NCI-H748 treated with DMSO at 0.1 percent for 48 hours (cell line): ENCODE data around the gene DNAJC24.
A peak's percentile ranks its signal among the peaks of the same experiment; 100 is the strongest.

Source experiments
- DNase-seq: peaks from one replicate; lab custom pipeline; 2025; lab: John Stamatoyannopoulos, UW

Gene DNAJC24, protein sequence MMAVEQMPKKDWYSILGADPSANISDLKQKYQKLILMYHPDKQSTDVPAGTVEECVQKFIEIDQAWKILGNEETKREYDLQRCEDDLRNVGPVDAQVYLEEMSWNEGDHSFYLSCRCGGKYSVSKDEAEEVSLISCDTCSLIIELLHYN

DNA sequence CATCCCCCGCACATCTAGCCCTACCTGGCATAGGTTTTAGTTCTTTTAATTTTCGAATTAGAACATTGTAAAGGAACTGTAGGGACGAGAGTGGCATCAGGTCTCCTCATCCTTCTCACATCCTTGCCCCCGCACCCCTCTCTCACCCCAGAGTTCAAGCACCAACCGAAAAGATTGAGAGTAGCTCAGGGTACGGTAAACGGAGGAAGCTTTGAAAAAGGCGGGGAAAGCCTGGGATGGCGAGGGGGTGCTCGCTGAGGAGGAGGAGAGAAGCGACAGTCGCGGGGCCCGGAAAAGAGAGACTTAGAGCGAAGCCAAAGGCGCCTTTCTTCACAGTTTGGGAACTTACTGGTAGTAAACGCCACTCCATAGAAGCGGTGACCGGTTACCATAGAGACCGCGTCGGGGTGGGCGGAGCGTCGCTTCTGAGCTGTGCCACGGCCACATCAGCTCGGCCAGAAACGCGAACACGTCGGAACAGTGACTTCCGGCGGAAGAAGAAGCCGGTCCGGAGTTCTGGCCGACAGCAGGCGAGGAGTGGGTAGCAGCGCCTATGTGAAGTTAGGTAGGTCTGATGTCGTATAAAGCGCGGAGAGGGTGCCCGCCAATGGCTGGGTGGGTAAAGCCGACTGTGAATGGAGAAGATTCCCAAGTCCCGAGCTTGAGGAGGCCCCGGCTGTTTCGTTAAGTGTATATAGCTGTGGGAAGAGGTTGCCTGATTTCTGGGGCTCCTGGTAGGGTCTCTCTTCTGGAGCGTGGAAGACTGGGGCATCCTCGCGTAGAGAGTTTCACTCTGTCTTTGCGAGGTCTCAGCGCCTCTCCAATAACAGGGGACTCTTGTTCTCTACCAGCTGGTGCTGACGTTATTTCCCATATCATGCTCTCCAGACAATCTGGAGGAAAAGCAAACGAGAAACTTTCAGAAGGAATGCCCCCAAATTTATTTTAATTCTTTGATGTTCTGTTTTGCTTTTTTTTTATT is at the start of gene DNAJC24, which contains the start of gene DCDC1:
Gene DNAJC24, plus strand, starts transcription at position 513 of the 982 bp plus-strand sequence. CDS start 889 bp downstream, outside the sequence.
Gene DCDC1, minus strand, starts transcription at position 392 of the 982 bp plus-strand sequence. CDS start 41,459 bp downstream, outside the sequence.
- DNase-seq = peak; percentile 94

DNA sequence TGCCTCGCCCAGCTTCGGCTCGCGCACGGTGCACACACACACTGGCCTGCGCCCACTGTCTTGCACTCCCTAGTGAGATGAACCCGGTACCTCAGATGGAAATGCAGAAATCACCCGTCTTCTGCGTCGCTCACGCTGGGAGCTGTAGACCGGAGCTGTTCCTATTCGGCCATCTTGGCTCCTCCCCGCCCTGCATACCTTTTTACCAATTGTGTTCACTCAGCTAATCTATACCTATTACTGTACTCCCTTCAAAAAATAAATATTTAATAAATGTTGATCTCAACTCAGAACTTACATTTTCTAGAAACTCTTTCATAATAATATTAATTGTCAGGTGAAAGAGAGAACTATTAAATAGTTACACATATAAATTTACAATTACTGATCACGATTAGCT is 48.2 kb upstream of the DNAJC24 start:
- peak; percentile 53 for DNase-seq

DNA sequence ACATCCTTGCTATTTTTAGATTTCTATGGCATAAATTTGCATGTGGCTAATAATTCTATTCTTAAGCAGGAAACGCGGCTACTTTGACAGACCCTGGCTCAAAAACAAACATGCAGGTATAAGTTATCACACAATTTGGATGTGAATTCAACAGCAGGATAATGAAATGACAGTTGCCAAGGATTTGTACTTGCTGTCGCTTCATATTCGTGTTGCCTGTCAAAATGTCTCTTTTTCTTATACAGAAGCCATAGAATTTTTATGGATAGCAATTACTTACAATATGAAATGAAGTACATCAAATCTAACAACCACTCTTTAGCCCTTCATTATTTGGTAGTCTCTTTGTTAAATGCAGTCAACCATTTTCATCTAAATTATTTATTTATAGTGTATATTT is 46.5 kb upstream of the DNAJC24 start:
- no peak for DNase-seq

DNA sequence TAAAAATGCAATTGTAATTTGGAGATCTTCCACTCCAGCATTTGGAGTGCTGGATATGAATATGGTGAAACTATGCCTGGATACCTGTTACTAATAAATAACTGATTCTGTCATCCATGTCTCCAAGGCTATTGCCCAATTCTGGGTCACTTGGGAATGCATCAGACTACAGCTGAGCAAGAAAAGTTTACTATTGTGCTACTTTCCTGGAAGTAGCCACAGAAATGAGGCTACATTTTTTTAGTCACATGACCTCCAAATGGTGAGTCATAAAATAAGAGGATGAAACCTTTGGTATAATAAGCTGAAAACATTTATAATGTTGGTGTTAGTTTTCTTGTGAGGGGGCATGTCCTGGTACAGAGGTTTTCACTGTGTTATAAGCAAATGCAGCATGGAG is 44.5 kb upstream of the DNAJC24 start:
- DNase-seq = no peak

DNA sequence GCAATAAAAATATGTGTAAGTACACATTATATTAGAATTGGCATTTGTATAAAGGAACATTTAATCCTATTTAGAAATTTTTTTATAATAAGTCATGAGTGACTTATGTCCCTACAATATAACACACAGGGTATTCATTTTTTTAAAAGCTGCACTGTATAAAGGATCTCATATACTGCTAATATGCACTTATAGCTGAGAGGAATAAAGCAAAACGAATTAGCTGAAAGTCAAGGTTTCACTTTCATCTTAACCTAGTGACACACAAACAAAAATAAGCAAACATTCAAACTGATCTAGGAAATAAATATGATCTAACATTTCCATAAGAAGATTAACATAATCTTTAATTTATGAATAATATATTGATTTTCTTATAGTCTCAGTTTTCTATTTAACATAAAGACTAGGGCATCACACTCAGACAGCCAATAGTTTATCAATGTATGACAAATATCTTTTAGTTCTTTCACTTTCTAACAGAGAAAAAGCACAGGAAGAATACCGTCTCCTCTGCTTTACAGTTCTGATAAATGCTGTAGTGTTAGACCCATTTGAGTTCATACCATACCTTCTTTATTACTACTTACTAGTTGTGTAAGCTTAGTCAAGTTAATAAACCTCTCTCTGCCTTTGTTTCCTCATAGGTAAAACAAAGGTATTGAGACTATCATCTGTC is 43.1 kb upstream of the DNAJC24 start:
- no peak for DNase-seq

DNA sequence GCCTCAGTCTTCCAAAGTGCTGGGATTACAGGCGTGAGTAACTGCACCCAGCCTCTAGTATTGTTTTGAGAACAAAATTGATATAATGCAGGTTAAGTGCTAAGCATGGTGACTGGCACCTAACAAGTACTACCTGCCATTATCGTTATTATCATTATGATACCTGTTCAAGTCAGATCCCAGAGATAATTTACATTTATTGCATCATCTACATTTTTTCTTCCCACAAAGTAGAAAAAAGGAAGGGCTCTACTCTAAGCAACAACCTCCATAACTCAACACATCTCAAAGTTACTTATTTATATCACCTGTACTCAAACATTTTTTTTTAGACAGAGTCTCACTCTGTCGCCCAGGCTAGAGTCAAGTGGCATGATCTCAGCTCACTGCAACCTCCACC is 42.2 kb upstream of the DNAJC24 start:
- no peak for DNase-seq

DNA sequence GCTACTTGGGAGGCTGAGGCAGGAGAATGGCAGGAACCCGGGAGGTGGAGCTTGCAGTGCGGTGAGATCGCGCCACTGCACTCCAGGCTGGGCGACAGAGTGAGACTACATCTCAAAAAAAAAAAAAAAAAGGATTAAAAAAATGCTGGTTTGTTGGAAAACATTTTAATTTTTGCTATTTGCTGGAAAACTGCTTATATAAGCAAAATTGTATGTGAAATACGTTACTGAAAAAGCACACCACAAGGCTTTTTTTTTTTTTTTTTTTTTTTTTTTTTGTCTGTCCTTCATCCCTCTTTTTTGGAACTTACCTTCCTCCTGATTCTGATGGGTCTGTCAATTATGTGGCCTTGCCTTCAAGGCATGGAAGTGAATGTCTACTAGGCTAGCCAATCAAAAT is 41.0 kb upstream of the DNAJC24 start:
- no peak for DNase-seq

DNA sequence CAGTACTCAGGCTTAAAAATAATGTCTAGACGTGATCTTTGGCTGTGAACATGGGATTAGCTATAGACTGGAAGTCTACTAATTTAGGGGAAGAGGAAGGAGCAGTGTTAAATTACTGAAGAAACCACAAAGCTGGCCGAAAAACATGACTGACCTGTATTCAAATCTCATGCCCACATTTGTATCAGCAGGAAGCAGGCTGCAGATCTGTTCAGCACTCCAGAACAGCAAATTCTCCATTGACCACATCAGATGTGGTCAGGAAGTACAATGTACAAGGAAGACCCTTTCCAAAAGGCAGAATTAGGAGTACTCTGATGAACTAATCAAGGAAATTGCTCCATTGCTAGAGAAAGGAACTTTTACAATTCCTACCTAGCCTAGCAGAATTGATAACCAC is 31.9 kb upstream of the DNAJC24 start:
- no peak for DNase-seq

DNA sequence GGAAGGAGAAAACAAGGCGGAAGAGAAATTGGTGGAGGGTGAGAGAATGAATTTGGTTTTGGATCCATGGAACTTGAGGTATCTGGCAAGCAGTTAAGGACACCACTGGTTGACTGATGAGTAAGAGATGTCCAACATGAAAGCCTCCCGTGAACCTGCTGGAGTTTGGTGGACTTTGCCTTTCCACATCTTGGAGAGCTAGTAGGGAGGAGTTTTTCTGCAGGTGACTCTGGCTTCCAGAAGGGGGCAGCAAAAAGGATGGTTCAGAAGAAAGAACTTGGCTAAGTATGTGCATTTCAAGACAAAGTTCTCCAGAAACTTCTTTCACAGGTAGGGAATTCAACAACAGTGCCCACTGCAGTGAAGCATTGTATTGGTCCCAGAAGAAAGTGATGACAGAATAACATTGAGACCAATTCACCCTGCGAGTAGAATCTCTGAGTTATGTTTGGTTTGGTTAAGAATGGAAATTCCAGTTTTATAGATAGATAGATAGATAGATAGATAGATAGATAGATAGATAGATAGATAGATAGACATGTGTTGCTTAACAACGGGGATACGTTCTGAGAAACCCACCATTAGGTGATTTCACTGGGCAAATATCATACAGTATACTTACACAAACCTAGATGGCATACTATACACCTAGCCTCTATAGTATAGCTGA is 28.6 kb upstream of the DNAJC24 start:
- DNase-seq = peak; percentile 29

DNA sequence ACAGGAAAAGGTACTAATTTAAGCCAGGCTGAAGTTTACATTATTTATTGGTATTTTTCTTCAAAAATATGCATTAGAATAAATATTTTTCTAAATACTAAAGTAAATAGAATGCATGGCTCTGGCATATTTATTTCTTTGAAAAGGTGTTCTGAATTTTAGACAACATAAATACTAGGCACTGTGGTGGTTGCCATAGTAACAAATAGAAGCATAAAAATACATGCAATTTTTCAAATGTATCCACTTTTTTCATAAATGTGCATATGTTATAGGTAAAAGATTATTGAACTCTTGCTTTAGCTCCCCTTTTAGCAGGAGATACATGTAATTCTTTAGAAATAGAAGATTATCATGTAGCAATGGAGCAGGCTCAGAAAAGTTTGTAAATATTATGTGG is 18.5 kb upstream of the DNAJC24 start:
- no peak for DNase-seq

DNA sequence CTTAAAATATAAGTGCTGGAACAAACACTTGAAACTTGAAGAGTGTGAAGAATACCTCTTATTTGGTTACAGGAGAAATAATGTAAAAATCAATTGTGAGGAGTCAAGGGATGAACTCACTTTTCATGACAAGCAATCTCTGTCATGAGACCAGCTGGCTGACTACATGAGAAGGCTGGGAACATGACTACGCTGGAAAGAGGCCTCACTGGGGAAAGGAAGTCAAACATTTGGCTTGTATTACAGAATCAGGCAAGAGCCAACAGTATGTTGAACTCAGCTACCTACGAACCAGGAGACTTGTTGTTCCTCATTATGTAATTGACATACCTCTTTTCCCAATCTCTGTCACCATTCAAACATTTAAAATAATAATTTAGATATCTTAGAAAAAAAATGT is 14.5 kb upstream of the DNAJC24 start:
- DNase-seq = peak; percentile 43

DNA sequence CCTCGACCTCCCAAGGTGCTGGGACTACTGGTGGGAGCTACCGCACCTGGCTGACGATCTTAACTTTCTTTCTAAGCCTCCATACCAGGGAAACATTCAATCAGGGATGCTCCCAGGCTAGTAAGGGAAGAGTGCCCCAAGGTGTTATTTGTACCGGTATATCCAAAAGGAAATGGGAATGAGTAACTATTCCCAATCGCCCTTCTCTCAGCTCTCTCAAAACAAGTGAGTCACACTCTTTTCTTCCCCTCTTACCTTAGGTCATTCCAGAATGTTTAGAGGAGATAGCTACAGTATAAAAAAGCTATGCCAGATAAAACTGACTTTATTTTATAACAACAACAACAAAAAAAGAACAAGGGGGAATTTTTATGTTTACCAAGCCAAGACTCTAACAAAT is 13.8 kb upstream of the DNAJC24 start:
- no peak for DNase-seq

DNA sequence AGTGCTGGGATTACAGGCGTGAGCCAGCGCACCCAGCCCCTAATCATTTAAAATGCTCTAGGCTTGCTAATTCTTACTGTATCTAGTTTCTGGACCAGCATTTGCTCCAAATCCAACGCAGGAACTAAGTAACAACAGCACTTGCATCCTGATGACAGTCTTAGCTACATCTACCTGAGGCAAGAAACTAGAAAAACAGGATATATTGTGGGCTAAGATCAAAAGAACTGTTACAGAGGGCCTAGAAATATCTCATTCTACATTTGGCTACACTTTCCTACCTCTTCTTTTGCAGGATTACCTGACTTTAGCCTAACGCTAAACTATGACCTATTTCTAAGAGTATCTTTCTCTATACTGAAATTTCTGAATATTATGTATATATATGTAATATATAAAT is 7.9 kb upstream of the DNAJC24 start:
- no peak for DNase-seq

DNA sequence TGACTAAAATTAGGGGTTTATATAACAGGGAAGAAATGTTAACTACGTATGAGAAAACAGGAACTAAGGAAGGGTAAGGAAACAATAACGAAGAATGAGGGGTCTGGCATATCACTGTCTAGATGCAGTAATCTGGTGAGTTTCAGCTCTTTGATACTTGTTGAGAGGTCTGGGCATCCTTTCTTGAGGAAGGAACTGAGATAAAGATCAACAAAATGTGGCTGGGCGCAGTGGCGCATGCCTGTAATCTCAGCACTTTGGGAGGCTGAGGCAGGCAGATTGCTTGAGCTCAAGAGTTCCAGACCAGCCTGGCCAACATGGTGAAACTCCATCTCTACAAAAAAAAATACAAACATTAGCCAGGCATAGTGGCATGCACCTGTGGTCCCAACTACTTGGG is 2.9 kb upstream of the DNAJC24 start:
- DNase-seq = no peak

DNA sequence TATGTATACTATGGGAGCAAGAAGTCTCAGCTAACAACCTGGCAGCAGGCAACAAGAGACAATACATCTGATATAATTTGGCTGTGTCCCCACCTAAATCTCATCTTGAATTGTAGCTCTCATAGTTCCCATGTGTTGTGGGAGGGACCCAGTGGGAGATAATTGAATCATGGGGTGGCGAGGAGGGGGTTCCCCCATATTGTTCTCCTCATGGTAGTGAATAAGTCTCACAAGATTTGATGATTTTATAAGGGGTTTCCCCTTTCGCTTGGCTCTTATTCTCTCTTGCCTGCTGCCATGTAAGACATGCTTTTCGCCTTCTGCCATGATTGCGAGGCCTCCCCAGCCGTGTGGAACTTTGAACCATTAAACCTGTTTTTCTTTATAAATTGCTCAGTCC is 6.2 kb downstream of the DNAJC24 start:
- DNase-seq = no peak

DNA sequence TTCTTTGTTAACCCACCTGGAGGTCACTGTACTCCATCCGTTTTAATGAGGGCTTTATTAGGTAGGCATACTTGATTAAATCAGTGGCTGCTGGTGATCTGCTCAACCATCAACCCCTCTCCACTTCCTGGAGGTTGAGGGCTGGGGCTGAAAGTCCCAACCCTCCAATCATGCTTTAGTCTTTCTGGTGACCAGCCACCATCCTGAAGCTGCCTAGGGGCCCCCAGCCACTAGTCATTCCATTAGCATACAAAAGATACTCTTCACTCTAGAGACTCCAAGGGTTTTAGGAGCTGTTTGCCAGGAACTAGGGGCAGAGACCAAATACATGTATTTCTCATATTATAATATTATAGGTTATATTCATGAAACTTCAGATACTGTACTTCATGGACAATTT is 13.5 kb downstream of the DNAJC24 start:
- no peak for DNase-seq

DNA sequence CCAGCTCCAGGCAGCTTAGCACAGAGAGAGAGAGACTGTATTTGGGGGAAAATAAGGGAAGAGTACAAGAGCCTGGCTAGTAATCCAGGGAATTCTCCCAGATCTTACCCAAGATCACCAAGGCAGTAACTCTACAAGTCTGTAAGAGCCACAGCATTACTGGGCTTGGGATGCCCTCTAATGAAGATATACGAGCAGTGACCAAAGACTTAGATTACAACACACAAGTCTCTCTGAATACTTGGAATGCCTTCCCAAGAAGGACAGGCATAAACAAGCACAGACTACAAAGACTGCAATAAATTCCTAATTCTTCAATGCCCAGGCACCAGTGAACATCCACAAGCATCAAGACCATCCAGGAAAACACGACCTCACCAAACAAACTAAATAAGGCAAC is 17.7 kb downstream of the DNAJC24 start:
- DNase-seq = no peak

DNA sequence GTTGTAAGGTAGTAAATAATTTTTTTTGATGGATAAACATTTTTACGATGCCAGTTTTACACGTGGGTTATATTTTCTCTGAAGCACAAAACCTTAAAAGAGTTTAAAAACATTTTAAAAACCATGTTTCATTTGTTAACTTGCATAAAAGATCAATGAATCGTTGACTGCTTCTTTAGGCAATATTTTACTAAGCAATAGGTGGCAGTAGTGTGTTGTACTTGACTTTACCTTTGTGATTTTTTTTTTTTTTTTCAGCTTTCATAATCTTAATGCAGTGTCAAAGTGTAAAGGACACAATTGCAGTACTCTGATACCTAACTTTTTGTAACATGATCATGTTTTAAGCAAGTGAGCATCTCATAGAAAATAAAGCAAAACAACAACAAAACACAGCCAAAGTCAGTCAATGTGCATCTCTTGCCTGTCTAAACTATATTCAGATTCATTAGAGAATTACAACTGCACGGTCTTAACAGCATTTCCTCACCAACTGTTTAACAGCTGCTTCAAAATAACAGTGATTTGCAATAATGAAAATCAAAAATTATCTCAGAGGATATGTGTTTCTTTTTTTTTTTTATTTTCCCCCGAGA is 27.7 kb downstream of the DNAJC24 start:
- peak; percentile 14 for DNase-seq

DNA sequence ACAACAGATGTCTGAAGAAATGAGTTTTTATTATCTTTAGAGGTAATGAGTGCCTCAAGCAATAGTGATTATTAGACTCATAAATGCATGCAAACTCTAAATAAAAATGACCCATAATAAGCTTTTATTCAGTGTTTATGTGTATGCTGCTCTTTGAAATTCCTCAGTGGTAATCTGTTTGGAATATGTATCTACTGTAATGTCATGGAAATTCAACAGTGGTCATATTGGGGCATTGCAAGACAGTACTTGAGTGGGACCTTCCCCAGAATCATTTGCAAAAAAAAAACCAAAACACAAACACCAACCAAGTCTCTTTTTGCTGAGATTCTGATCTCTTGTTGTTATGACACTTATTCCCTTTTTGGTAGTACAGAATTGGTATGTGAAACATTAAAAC is 35.0 kb downstream of the DNAJC24 start:
- DNase-seq = no peak

DNA sequence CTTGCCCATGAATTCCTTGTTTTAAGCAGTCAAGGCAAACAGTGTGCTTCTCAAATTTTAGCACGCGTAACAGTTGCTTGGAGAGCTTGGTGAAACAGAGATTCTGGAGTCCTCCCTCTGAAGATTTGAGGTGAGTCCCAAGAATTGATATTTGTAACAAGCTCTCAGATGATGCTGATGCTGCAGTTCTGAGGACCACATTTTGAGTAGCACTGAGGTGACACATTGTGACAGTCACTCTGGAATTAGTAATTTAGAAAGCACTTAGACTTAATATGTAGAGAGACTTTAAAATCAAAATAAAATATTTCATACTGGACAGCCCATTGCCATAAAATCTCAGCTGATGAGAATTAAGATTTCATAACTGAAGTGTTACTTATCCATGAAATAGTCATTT is 38.5 kb downstream of the DNAJC24 start:
- no peak for DNase-seq

DNA sequence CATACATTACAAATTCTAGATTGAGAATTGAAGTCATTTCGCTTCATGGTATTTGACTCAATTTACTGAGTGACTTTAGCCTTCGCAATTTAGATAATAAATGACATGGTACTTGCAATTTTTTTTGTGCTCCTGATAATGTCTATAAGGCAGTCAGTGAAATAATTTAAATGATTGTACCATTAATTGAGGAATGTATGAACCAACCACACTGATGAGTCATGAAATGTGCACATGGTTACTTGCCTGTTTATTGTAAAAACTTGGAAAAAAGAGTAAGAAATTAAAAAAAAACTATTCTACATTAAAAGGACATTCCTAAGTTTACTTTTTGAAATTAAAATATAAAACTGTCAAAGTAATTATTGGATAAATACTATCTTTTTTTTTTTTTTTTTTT is 43.3 kb downstream of the DNAJC24 start:
- DNase-seq = no peak

DNA sequence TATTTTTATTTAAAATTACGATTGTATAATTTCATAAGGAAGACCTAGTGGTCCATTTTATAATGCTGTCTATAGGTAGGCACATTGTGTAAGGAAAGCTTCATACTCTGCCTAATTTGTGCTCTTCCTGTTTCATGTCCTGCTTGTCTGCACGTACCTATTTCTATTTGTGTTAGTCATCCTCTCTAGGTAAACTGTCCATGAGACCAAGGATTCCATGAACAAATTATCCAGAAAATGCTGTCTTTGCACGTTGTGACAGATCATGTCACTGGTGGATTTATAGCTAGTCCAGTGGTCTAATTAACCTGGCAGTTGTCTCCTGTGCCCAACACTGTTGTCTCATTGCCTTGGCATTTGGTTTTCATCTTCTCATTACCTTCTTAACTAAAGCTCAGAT is 44.7 kb downstream of the DNAJC24 start:
- DNase-seq = no peak
